Smooth muscle cell (in vitro differentiated cells): ENCODE data around the gene PPP1CA. TPM values are rescaled to one million over a fixed set of nuclear protein-coding genes. Genes with fewer than 3 reads are reported as not detected.

ENCODE experiments used
- DNase-seq: peaks from one replicate; lab custom pipeline; 2025; ENCODE audit not compliant: unreplicated experiment; lab: John Stamatoyannopoulos, UW
- H2AFZ ChIP-seq: fragments of 200-600 bp; sonication (generic); 2 replicates; pipeline ENCODE4 v1.6.0; 2016; ENCODE audit warnings: antibody characterized with exemption, low read depth, mild to moderate bottlenecking
- H3F3A ChIP-seq: fragments of 200-600 bp; sonication (generic); 2 replicates; pipeline ENCODE4 v1.6.0; 2017; ENCODE audit warnings: antibody characterized with exemption, low read depth
- H3K27ac ChIP-seq: fragments of 200-600 bp; sonication (generic); 2 replicates; pipeline ENCODE4 v1.5.1; 2016; ENCODE audit warnings: low read depth, mild to moderate bottlenecking
- H3K27me3 ChIP-seq: fragments of 200-600 bp; sonication (generic); 2 replicates; pipeline ENCODE4 v1.6.1; 2016; ENCODE audit warnings: low read depth, mild to moderate bottlenecking
- H3K36me3 ChIP-seq: fragments of 200-600 bp; sonication (generic); 2 replicates; pipeline ENCODE4 v1.5.1; 2016; ENCODE audit warnings: low read depth
- H3K4me1 ChIP-seq: fragments of 200-600 bp; sonication (generic); 2 replicates; pipeline ENCODE4 v1.5.1; 2016; ENCODE audit warnings: low read depth
- H3K4me2 ChIP-seq: fragments of 200-600 bp; sonication (generic); 2 replicates; pipeline ENCODE4 v1.6.0; 2016; ENCODE audit warnings: mild to moderate bottlenecking
- H3K4me3 ChIP-seq: fragments of 200-600 bp; sonication (generic); 2 replicates; pipeline ENCODE4 v1.5.1; 2016; ENCODE audit warnings: mild to moderate bottlenecking
- H3K79me2 ChIP-seq: fragments of 200-600 bp; sonication (generic); 2 replicates; pipeline ENCODE4 v1.6.0; 2016; ENCODE audit warnings: low read depth, mild to moderate bottlenecking
- H3K9ac ChIP-seq: fragments of 200-600 bp; sonication (generic); 2 replicates; pipeline ENCODE4 v1.6.0; 2016; ENCODE audit warnings: low read depth
- H3K9me3 ChIP-seq: fragments of 200-600 bp; sonication (generic); replicated peaks from 2 replicates; pipeline ENCODE4 v1.5.1; 2016; ENCODE audit warnings: low read depth
- H4K20me1 ChIP-seq: fragments of 200-600 bp; sonication (generic); 2 replicates; pipeline ENCODE4 v1.6.0; 2016; ENCODE audit warnings: low read depth
- CTCF ChIP-seq: fragments of 200-600 bp; sonication (generic); IDR thresholded peaks from 2 replicates; pipeline ENCODE4 v1.5.1; 2017; ENCODE audit warnings: borderline replicate concordance, mild to moderate bottlenecking, antibody characterized with exemption; ENCODE audit not compliant: insufficient read depth, poor library complexity, severe bottlenecking
- WGBS: methylation state at CpG from one replicate; pipeline ENCODE4 v1.1.7; 2016; ENCODE audit warnings: low lambda C conversion rate; 5-methylcytosine and 5-hydroxymethylcytosine counted together
- polyA plus RNA-seq: library from polyadenylated mRNA; unstranded; fragments of >200 nt; fragmentation: Nextera tagmentation; extraction: Ambion mirVana; gene quantifications from 2 replicates; pipeline ENCODE4 v1.2.1, GENCODE V29; 2016
- total RNA-seq: library from RNA; depleted of rRNA; stranded (reverse); fragments of >200 nt; gene quantifications from 2 replicates; pipeline ENCODE4 v1.2.3, GENCODE V29; 2014

PPP1CA gene
- total and polyA plus RNA-seq, 2 experiments from 2014 or later = 123 to 210 TPM

- Histone ChIP-seq H2AFZ (no peak overlapping the region), H3K4me3 (no peak overlapping the region), H3K27ac (no peak overlapping the region), H3K9ac (no peak overlapping the region), H3K36me3 (no peaks in the 10 kb centered on the region), H4K20me1 (no peaks in the 10 kb centered on the region), H3K79me2 (peaks cover 6% of the 10 kb centered on the region), H3K9me3 (no peaks in the 10 kb centered on the region), H3F3A (no peaks in the 10 kb centered on the region), H3K4me1 (no peaks in the 10 kb centered on the region), H3K27me3 (no peaks in the 10 kb centered on the region), H3K4me2 (no peak overlapping the region)
- no peak for TF ChIP-seq CTCF
- WGBS = 88% methylated on average over 16 of the region's 26 CpGs
- no peak for DNase-seq
Observed at GRCh38 chr11:67435031-67435726, 33.5 kb upstream of the PPP1CA start.

GRCh38 chr11:67434395-67434881, 32.8 kb upstream of the PPP1CA start:
- Histone ChIP-seq H3K36me3 (no peaks in the 10 kb centered on the region), H3K4me3 (no peak overlapping the region), H3K4me1 (no peaks in the 10 kb centered on the region), H3F3A (no peaks in the 10 kb centered on the region), H3K4me2 (no peak overlapping the region), H2AFZ (no peak overlapping the region), H4K20me1 (no peaks in the 10 kb centered on the region), H3K79me2 (peaks cover 13% of the 10 kb centered on the region), H3K27ac (no peak overlapping the region), H3K9me3 (no peaks in the 10 kb centered on the region), H3K27me3 (no peaks in the 10 kb centered on the region), H3K9ac (no peak overlapping the region)
- no peak for DNase-seq
- WGBS = 96% methylated on average over 23 of the region's 23 CpGs
- TF ChIP-seq CTCF = no peak

GRCh38 chr11:67433536-67434394, 32.1 kb upstream of the PPP1CA start:
- WGBS = 94% methylated on average over 22 of the region's 22 CpGs
- Histone ChIP-seq H3K27ac (no peak overlapping the region), H3K79me2 (peaks cover 19% of the 10 kb centered on the region), H2AFZ (no peak overlapping the region), H4K20me1 (no peaks in the 10 kb centered on the region), H3K4me3 (no peak overlapping the region), H3K4me1 (no peaks in the 10 kb centered on the region), H3K9ac (no peak overlapping the region), H3F3A (no peaks in the 10 kb centered on the region), H3K4me2 (no peak overlapping the region), H3K9me3 (no peaks in the 10 kb centered on the region), H3K27me3 (no peaks in the 10 kb centered on the region), H3K36me3 (no peaks in the 10 kb centered on the region)
- no peak for TF ChIP-seq CTCF
- DNase-seq = no peak
